A549 (cell line): ENCODE results near the gene SAMD4B. TPM values are rescaled to one million over a fixed set of nuclear protein-coding genes. Genes with fewer than 3 reads are reported as not detected.

Experiments
- ATAC-seq, 2 experiments: fragments of 200-7000 bp in 1 of 2; fragments of >200 bp in 1 of 2; cut with Nextera tagmentation in 1 of 2; cut with Tn5 transposase in 1 of 2; 3 replicates each; pipeline versions ENCODE4 v1.8.0 to v1.9.1; 2018 to 2020; ENCODE audit warnings: mild to moderate bottlenecking in 1 of 2, moderate library complexity in 1 of 2
- CTCF ChIA-PET: fragments of 300-600 bp; sonication (Branson Sonifier 250); formaldehyde crosslinking; extraction: SDS; loops from one replicate; lab custom pipeline; 2021; ENCODE audit warnings: antibody characterized with exemption, inconsistent platforms; lab: Yijun Ruan, JAX
- POLR2A ChIA-PET: fragments of 350-600 bp; formaldehyde crosslinking; extraction: SDS; loops from one replicate; lab custom pipeline; 2021; ENCODE audit warnings: antibody characterized with exemption, inconsistent platforms; lab: Yijun Ruan, JAX
- DNase-seq, 2 experiments: peaks; one replicate each; pipeline versions ENCODE4 v3.0.0 to v3.0.0-alpha.2; 2011 to 2016; ENCODE audit warnings: low read depth in 1 of 2, low spot score in 1 of 2
- FAIRE-seq: peaks from 2 replicates; lab custom pipeline; 2011; peaks lifted over from hg19 to GRCh38; lab: Jason Lieb, UNC
- H3K27ac ChIP-seq, 2 experiments: fragments of >200 bp; sonication (Bioruptor Twin); formaldehyde crosslinking; 3 replicates each; pipeline ENCODE4 v1.5.1; 2016 to 2017
- H3K4me1 ChIP-seq: fragments of >200 bp; sonication (Bioruptor Twin); formaldehyde crosslinking; 3 replicates; pipeline ENCODE4 v1.6.1; 2016
- H3K4me2 ChIP-seq: fragments of >200 bp; sonication (Bioruptor Twin); formaldehyde crosslinking; 3 replicates; pipeline ENCODE4 v1.6.1; 2016
- H3K4me3 ChIP-seq: fragments of >200 bp; sonication (Bioruptor Twin); formaldehyde crosslinking; 3 replicates; pipeline ENCODE4 v1.5.1; 2016
- H3K9me3 ChIP-seq: fragments of >200 bp; sonication (Bioruptor Twin); formaldehyde crosslinking; 3 replicates; pipeline ENCODE4 v1.6.1; 2016
- BHLHE40 ChIP-seq: IDR thresholded peaks from 2 replicates; pipeline ENCODE4 v1.6.1; 2012; ENCODE audit warnings: low read depth, low read length, inconsistent platforms
- CBX2 ChIP-seq: fragments of 200-600 bp; sonication (generic); IDR thresholded peaks from 2 replicates; pipeline ENCODE4 v1.6.1; 2016; ENCODE audit warnings: low read depth, mild to moderate bottlenecking, borderline replicate concordance
- CEBPB ChIP-seq, 2 experiments: fragments of >200 bp in 1 of 2; sonication (Bioruptor Twin) in 1 of 2; formaldehyde crosslinking in 1 of 2; IDR thresholded peaks; 2 replicates each; pipeline ENCODE4 v1.6.1; 2012 to 2016
- EHF ChIP-seq: fragments of 250-450 bp; sonication (Bioruptor Pico); IDR thresholded peaks from 2 replicates; pipeline ENCODE4 v1.5.0; 2020; ENCODE audit warnings: mild to moderate bottlenecking
- EP300 ChIP-seq, 2 experiments: fragments of >200 bp; sonication (Bioruptor Twin); formaldehyde crosslinking; IDR thresholded peaks; 2 replicates in 1 of 2; 3 replicates in 1 of 2; pipeline ENCODE4 v1.6.1; 2016 to 2017
- HEYL ChIP-seq: fragments of 250-450 bp; sonication (Bioruptor Pico); IDR thresholded peaks from 2 replicates; pipeline ENCODE4 v1.8.0; 2021; ENCODE audit warnings: mild to moderate bottlenecking, moderate library complexity
- HOXA7 ChIP-seq: fragments of 250-450 bp; sonication (Bioruptor Pico); IDR thresholded peaks from 2 replicates; pipeline ENCODE4 v1.5.0; 2020; ENCODE audit warnings: mild to moderate bottlenecking, moderate library complexity
- HOXB13 ChIP-seq: fragments of 250-450 bp; sonication (Bioruptor Pico); IDR thresholded peaks from 2 replicates; pipeline ENCODE4 v1.5.0; 2020; ENCODE audit warnings: low read depth, mild to moderate bottlenecking, moderate library complexity
- HOXB5 ChIP-seq: fragments of 250-450 bp; sonication (Bioruptor Pico); IDR thresholded peaks from 2 replicates; pipeline ENCODE4 v1.5.0; 2020; ENCODE audit warnings: mild to moderate bottlenecking, moderate library complexity
- JUN ChIP-seq, 2 experiments: fragments of >200 bp; sonication (Bioruptor Twin); formaldehyde crosslinking; IDR thresholded peaks; 2 replicates in 1 of 2; 3 replicates in 1 of 2; pipeline ENCODE4 v1.6.1; 2016 to 2017
- JUNB ChIP-seq: fragments of >200 bp; sonication (Bioruptor Twin); formaldehyde crosslinking; IDR thresholded peaks from 2 replicates; pipeline ENCODE4 v1.6.1; 2016
- KDM5A ChIP-seq: fragments of 200-600 bp; sonication (generic); IDR thresholded peaks from 2 replicates; pipeline ENCODE4 v1.6.1; 2016; ENCODE audit warnings: antibody characterized with exemption, mild to moderate bottlenecking
- MAZ ChIP-seq: fragments of 150-350 bp; IDR thresholded peaks from 2 replicates; pipeline ENCODE4 v1.6.1; 2014; ENCODE audit warnings: antibody characterized with exemption, low read depth, low read length, borderline replicate concordance
- NPAS2 ChIP-seq: fragments of 250-450 bp; sonication (Bioruptor Pico); IDR thresholded peaks from 2 replicates; pipeline ENCODE4 v1.8.0; 2022; ENCODE audit warnings: mild to moderate bottlenecking, moderate library complexity, borderline replicate concordance
- NR3C1 ChIP-seq: fragments of >200 bp; sonication (Bioruptor Twin); formaldehyde crosslinking; IDR thresholded peaks from 3 replicates; pipeline ENCODE4 v1.6.1; 2017
- PHF8 ChIP-seq: fragments of 200-600 bp; sonication (generic); IDR thresholded peaks from 2 replicates; pipeline ENCODE4 v1.6.1; 2016; ENCODE audit warnings: low read depth, mild to moderate bottlenecking, antibody characterized with exemption, moderate library complexity, borderline replicate concordance
- POLR2AphosphoS2 ChIP-seq: conservative IDR thresholded peaks from 2 replicates; pipeline ENCODE4 v1.6.1; 2012; ENCODE audit warnings: low read length, improper control_type of control experiment, inconsistent platforms
- RAD21 ChIP-seq, 2 experiments: fragments of >200 bp in 1 of 2; sonication (Bioruptor Twin) in 1 of 2; formaldehyde crosslinking in 1 of 2; IDR thresholded peaks in 1 of 2; conservative IDR thresholded peaks in 1 of 2; 2 replicates in 1 of 2; 3 replicates in 1 of 2; pipeline ENCODE4 v1.6.1; 2012 to 2018; ENCODE audit warnings: inconsistent platforms in 1 of 2
- RARB ChIP-seq: fragments of 250-450 bp; sonication (Bioruptor Pico); IDR thresholded peaks from 2 replicates; pipeline ENCODE4 v1.8.0; 2021; ENCODE audit warnings: mild to moderate bottlenecking, moderate library complexity
- RCOR1 ChIP-seq: fragments of 150-350 bp; IDR thresholded peaks from 2 replicates; pipeline ENCODE4 v1.6.1; 2014; ENCODE audit warnings: antibody characterized with exemption, low read length, low read depth
- RFX5 ChIP-seq: fragments of 450-650 bp; IDR thresholded peaks from 2 replicates; pipeline ENCODE4 v1.7.1; 2014; ENCODE audit warnings: antibody characterized with exemption, mild to moderate bottlenecking, moderate library complexity
- SMC3 ChIP-seq: fragments of >200 bp; sonication (Bioruptor Twin); formaldehyde crosslinking; IDR thresholded peaks from 3 replicates; pipeline ENCODE4 v1.6.1; 2018; ENCODE audit warnings: inconsistent platforms
- TP53 ChIP-seq: fragments of 250-450 bp; sonication (Bioruptor Pico); IDR thresholded peaks from 2 replicates; pipeline ENCODE4 v1.5.0; 2021; ENCODE audit warnings: mild to moderate bottlenecking, moderate library complexity
- ZNF302 ChIP-seq: fragments of 250-450 bp; sonication (Bioruptor Pico); IDR thresholded peaks from 2 replicates; pipeline ENCODE4 v1.9.0; 2021; ENCODE audit warnings: inconsistent platforms, mild to moderate bottlenecking, moderate library complexity
- WGBS: methylation state at CpG from one replicate; pipeline ENCODE4 v1.1.6; 2017; ENCODE audit errors: missing lambda C conversion rate; 5-methylcytosine and 5-hydroxymethylcytosine counted together
- polyA plus RNA-seq, 4 experiments: library from polyadenylated mRNA; depleted of rRNA in 3 of 4; stranded (reverse); fragments of >200 nt; fragmentation: RNase III in 1 of 4; extraction: RNeasy Plus Mini Kit Qiagen cat#74134 plus additional on column Dnase treatment in 1 of 4; gene quantifications; 2 replicates in 3 of 4; 3 replicates in 1 of 4; pipeline ENCODE4 v1.2.3, GENCODE V29; 2011 to 2017
- TF ChIP-seq, protein P1 (sequence below): fragments of >200 bp; sonication (Bioruptor Twin); formaldehyde crosslinking; IDR thresholded peaks from 3 replicates; pipeline ENCODE4 v1.6.1; 2016
- TF ChIP-seq, protein P2 (sequence below): IDR thresholded peaks from 2 replicates; pipeline ENCODE4 v1.6.1; 2012
- TF ChIP-seq, protein P3 (sequence below): fragments of 250-450 bp; sonication (Bioruptor Pico); IDR thresholded peaks from 2 replicates; pipeline ENCODE4 v1.5.0; 2021; ENCODE audit warnings: mild to moderate bottlenecking, moderate library complexity, borderline replicate concordance
- TF ChIP-seq, protein P4 (sequence below): fragments of 150-350 bp; IDR thresholded peaks from 2 replicates; pipeline ENCODE4 v1.6.1; 2014; ENCODE audit warnings: low read depth, mild to moderate bottlenecking, low read length
- TF ChIP-seq, protein P5 (sequence below): IDR thresholded peaks from 2 replicates; pipeline ENCODE4 v1.6.1; 2012
- TF ChIP-seq, protein P6 (sequence below): fragments of 450-650 bp; IDR thresholded peaks from 2 replicates; pipeline ENCODE4 v1.6.1; 2014; ENCODE audit warnings: antibody characterized with exemption

SAMD4B gene
- polyA plus RNA-seq, 2 of the 4 experiments (the other 2 are of a cell fraction), result 82.1 to 118 TPM

DNA sequence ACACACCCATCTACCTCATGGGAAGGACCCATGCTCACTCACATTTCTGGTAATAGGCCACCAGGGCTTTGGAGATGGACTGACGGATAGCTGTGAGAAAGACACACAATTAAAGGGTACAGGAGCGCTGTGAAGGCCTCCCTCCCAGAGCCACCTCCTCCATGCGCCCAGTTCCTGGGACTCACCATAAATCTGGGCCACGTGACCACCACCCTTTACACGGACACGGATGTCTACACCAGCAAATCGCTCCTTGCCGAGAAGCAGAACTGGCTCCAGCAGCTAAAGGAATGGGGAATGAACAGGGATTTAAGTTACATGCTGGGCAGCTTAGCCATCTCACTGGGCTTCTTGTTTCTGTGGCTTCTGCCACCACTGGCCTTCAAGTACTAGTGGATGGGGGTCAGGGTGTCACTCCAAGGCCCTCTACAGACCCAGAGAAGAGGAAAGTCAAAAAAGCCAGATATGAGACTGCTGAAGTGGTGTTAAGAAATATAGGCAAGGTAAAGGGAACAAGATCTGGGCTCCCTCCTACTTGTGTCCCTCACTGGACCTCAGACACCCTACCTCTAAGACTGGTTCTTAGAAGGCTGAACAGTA lies 91.4 kb downstream of the SAMD4B start (continued):
- TF ChIP-seq EP300 (IDR thresholded peaks at IDR 0.05), result no peak
- TF ChIP-seq EHF, result no peak

DNA sequence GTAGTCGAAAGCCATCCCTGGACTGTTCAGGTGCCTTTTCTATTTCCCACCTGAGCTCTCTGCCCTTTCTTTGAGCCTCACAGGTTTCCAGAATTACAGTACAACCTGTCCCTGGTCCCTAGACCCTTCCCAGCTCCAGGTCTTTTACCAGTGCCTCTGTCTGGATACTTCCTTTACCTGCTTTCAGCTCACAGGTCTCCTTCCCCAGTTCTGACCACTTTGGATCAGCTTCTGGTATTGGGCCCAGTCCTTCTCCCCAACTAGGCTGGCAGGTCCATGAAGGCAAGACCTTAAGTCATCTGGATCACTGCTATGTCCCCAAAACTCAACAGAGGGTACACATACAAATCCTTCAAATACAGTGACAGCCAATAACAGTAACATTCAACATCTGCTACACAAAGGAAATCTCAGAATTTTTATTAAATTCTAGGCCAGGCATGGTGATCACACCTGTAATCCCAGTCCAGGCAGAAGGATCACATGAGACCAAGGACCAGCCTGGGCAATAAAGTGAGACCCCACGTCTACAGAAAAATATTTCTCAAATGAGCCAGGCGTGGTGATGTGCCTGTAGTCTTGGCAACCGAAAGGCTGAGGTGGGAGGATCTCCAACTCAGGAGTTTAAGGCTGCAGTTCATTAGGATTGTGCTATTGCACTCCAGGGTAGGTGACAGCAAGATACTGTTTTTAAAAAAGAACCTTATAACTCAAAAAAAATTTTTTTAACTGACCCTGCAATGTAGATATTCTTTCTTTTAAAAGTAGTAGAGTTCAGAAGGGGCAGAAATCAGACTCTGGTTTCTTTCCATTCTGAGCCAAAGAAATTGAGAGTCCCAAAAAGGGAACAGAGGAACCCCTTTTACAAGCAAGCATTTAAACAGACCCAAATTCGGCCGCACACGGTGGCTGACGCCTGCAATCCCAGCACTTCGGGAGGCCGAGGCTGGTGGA lies 92.2 kb downstream of the SAMD4B start:
- no peak for ATAC-seq
- TF ChIP-seq, protein P1, sequence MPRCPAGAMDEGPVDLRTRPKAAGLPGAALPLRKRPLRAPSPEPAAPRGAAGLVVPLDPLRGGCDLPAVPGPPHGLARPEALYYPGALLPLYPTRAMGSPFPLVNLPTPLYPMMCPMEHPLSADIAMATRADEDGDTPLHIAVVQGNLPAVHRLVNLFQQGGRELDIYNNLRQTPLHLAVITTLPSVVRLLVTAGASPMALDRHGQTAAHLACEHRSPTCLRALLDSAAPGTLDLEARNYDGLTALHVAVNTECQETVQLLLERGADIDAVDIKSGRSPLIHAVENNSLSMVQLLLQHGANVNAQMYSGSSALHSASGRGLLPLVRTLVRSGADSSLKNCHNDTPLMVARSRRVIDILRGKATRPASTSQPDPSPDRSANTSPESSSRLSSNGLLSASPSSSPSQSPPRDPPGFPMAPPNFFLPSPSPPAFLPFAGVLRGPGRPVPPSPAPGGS, result 0 out of 3 replicates have a peak, but pooled peaks have one; percentile 20
- TF ChIP-seq, protein P2, sequence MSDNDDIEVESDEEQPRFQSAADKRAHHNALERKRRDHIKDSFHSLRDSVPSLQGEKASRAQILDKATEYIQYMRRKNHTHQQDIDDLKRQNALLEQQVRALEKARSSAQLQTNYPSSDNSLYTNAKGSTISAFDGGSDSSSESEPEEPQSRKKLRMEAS, result no peak
- TF ChIP-seq PHF8 (no peak), TP53 (CRISPR knock-in tag) (peak; percentile 25; the same call in 1 of the 2 replicates), EP300 (IDR thresholded peaks at IDR 0.05) (peak in 1 of 2 experiments; percentile 15; a peak in 1 of 5 replicates), NR3C1 (no peak), HOXB13 (CRISPR knock-in tag) (no peak), JUNB (no peak), BHLHE40 (no peak), NPAS2 (CRISPR knock-in tag) (no peak), SMC3 (no peak), RCOR1 (no peak), CBX2 (no peak), KDM5A (no peak), HOXB5 (CRISPR knock-in tag) (no peak), CEBPB (IDR thresholded peaks at IDR 0.05) (no peak), POLR2AphosphoS2 (peak; percentile 94; the same call in 1 of the 2 replicates), HOXA7 (CRISPR knock-in tag) (no peak), RARB (no peak; the same call in 1 of the 2 replicates), ZNF302 (CRISPR knock-in tag) (no peak), EHF (peak; percentile 8; the same call in 1 of the 2 replicates), JUN (IDR thresholded peaks at IDR 0.05) (peak in 1 of 2 experiments; percentile 9; a peak in 3 of 5 replicates), MAZ (no peak), RFX5 (no peak), HEYL (CRISPR knock-in tag) (no peak), RAD21 (conservative IDR thresholded peaks at IDR 0.05 in 1 of 2, IDR thresholded peaks at IDR 0.05 in 1 of 2) (no peak)
- TF ChIP-seq, protein P3, sequence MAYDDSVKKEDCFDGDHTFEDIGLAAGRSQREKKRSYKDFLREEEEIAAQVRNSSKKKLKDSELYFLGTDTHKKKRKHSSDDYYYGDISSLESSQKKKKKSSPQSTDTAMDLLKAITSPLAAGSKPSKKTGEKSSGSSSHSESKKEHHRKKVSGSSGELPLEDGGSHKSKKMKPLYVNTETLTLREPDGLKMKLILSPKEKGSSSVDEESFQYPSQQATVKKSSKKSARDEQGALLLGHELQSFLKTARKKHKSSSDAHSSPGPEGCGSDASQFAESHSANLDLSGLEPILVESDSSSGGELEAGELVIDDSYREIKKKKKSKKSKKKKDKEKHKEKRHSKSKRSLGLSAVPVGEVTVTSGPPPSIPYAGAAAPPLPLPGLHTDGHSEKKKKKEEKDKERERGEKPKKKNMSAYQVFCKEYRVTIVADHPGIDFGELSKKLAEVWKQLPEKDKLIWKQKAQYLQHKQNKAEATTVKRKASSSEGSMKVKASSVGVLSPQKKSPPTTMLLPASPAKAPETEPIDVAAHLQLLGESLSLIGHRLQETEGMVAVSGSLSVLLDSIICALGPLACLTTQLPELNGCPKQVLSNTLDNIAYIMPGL (CRISPR knock-in tag), result no peak; the same call in 1 of the 2 replicates
- TF ChIP-seq, protein P4, sequence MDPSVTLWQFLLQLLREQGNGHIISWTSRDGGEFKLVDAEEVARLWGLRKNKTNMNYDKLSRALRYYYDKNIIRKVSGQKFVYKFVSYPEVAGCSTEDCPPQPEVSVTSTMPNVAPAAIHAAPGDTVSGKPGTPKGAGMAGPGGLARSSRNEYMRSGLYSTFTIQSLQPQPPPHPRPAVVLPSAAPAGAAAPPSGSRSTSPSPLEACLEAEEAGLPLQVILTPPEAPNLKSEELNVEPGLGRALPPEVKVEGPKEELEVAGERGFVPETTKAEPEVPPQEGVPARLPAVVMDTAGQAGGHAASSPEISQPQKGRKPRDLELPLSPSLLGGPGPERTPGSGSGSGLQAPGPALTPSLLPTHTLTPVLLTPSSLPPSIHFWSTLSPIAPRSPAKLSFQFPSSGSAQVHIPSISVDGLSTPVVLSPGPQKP, result peak; percentile 19; the same call in 1 of the 2 replicates
- TF ChIP-seq, protein P5, sequence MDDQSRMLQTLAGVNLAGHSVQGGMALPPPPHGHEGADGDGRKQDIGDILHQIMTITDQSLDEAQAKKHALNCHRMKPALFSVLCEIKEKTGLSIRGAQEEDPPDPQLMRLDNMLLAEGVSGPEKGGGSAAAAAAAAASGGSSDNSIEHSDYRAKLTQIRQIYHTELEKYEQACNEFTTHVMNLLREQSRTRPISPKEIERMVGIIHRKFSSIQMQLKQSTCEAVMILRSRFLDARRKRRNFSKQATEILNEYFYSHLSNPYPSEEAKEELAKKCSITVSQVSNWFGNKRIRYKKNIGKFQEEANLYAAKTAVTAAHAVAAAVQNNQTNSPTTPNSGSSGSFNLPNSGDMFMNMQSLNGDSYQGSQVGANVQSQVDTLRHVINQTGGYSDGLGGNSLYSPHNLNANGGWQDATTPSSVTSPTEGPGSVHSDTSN, result 0 out of 2 replicates have a peak, but pooled peaks have one; percentile 8
- TF ChIP-seq, protein P6, sequence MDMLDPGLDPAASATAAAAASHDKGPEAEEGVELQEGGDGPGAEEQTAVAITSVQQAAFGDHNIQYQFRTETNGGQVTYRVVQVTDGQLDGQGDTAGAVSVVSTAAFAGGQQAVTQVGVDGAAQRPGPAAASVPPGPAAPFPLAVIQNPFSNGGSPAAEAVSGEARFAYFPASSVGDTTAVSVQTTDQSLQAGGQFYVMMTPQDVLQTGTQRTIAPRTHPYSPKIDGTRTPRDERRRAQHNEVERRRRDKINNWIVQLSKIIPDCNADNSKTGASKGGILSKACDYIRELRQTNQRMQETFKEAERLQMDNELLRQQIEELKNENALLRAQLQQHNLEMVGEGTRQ, result no peak

More for the DNA sequence above, 92.2 kb downstream of the SAMD4B start:
- peaks cover 75% of the 10 kb centered on the region for H3K4me1 ChIP-seq
- peak overlapping the region; percentile 91 for H3K4me2 ChIP-seq
- H3K9me3 ChIP-seq, result no peaks in the 10 kb centered on the region
- DNase-seq (peak in 1 of 2 experiments; percentile 38), FAIRE-seq (no peak)
- POLR2A ChIA-PET, result interaction anchor here (0.6 to 3.0 kb wide), 16 partner anchors 10 to 1318 kb away, joined by 3 to 160 read pairs (median 30); partner anchors contain the start of genes DYRK1B, EID2B, MED29 and PAF1
- H3K4me3 ChIP-seq, result peak overlapping the region; percentile 80
- peak overlapping the region; percentile 90 to 95 for H3K27ac ChIP-seq
- CTCF ChIA-PET, result interaction anchor here (0.9 to 23.5 kb wide), 16 partner anchors 10 to 238 kb away, joined by 3 to 457 read pairs (median 8); partner anchors contain the start of genes EID2B, MED29, PAF1 and PLEKHG2
- 14% methylated on average over 10 of the region's 10 CpGs for WGBS
